DMS153 treated with DMSO at 0.1 percent for 48 hours (cell line): Measurements from ENCODE around the gene YJU2.
"Not testable (repeated sequence)": the region's sequence is repeated elsewhere in the genome, so short reads cannot be mapped to it uniquely, and the experiment has no call there.

Experiments used
- DNase-seq: peaks from one replicate; lab custom pipeline; 2025; ENCODE audit not compliant: unreplicated experiment; lab: John Stamatoyannopoulos, UW

Gene YJU2

GRCh38 chr19:4246767-4247593 lies at the start of gene YJU2:
Gene YJU2 (plus strand): TSS chr19:4247080. CDS start chr19:4247147, 67 bp downstream.
- peak; percentile 97 for DNase-seq

GRCh38 chr19:4197228-4197624 lies 49.7 kb upstream of the YJU2 start:
- DNase-seq, result no peak

- DNase-seq, result no peak
Measured at GRCh38 chr19:4197625-4198466, 49.0 kb upstream of the YJU2 start.

- no peak for DNase-seq
Measured at GRCh38 chr19:4198467-4199126, 48.3 kb upstream of the YJU2 start.

GRCh38 chr19:4199699-4200293 lies 47.1 kb upstream of the YJU2 start:
- DNase-seq, result no peak

- no peak for DNase-seq
Measured at GRCh38 chr19:4200940-4201542, 45.8 kb upstream of the YJU2 start.

- DNase-seq, result no peak
Measured at GRCh38 chr19:4201798-4202197, 45.1 kb upstream of the YJU2 start.

GRCh38 chr19:4206818-4207484 lies 39.9 kb upstream of the YJU2 start:
- no peak for DNase-seq

GRCh38 chr19:4208385-4209094 lies 38.3 kb upstream of the YJU2 start:
- DNase-seq, result peak; percentile 11

- no peak for DNase-seq
Measured at GRCh38 chr19:4210166-4210731, 36.6 kb upstream of the YJU2 start.

- no peak for DNase-seq
Measured at GRCh38 chr19:4213116-4213515, 33.8 kb upstream of the YJU2 start.

GRCh38 chr19:4215807-4216206 lies 31.1 kb upstream of the YJU2 start:
- no peak for DNase-seq

GRCh38 chr19:4216846-4217245 lies 30.0 kb upstream of the YJU2 start:
- no peak for DNase-seq

GRCh38 chr19:4217429-4218264 lies 29.2 kb upstream of the YJU2 start:
- no peak for DNase-seq

GRCh38 chr19:4218523-4218922 lies 28.4 kb upstream of the YJU2 start:
- not testable (repeated sequence) for DNase-seq

GRCh38 chr19:4220188-4220587 lies 26.7 kb upstream of the YJU2 start:
- no peak for DNase-seq

- DNase-seq, result no peak
Measured at GRCh38 chr19:4224470-4224869, 22.4 kb upstream of the YJU2 start.

- DNase-seq, result no peak
Measured at GRCh38 chr19:4225885-4226284, 21.0 kb upstream of the YJU2 start.
